HepG2 (cell line): ENCODE data around the gene PXMP4. TPM values are rescaled to one million over a fixed set of nuclear protein-coding genes. Genes with fewer than 3 reads are reported as not detected.

Source experiments
- ADNP ChIP-seq: sonication (generic); formaldehyde crosslinking; IDR thresholded peaks from 2 replicates; pipeline ENCODE4 v1.4.0; 2020; ENCODE audit warnings: missing genetic modification reagents
- ARNTL ChIP-seq: sonication (generic); formaldehyde crosslinking; IDR thresholded peaks from 2 replicates; pipeline ENCODE4 v1.4.0; 2020; ENCODE audit warnings: mild to moderate bottlenecking, missing genetic modification reagents
- FOXA3 ChIP-seq: IDR thresholded peaks from 2 replicates; pipeline ENCODE4 v1.6.1; 2016; ENCODE audit warnings: missing genetic modification reagents, missing compliant biosample characterization
- MEIS1 ChIP-seq: sonication (generic); formaldehyde crosslinking; IDR thresholded peaks from 2 replicates; pipeline ENCODE4 v1.9.0; 2021; ENCODE audit warnings: mild to moderate bottlenecking, missing genetic modification reagents, moderate library complexity, borderline replicate concordance
- ZNF768 ChIP-seq: sonication (generic); formaldehyde crosslinking; IDR thresholded peaks from 2 replicates; pipeline ENCODE4 v1.4.0; 2020; ENCODE audit warnings: missing genetic modification reagents
- polyA plus RNA-seq, 8 experiments: library from polyadenylated mRNA; depleted of rRNA in 3 of 8; stranded (reverse) in 7 of 8; unstranded in 1 of 8; fragments of >200 nt; fragmentation: Illumina TruSeq in 4 of 8; extraction: Trizol in 4 of 8; gene quantifications; 2 replicates each; pipeline versions ENCODE4 v1.2.1 to v1.2.3, GENCODE V29; 2011 to 2016; ENCODE audit warnings: low read depth in 4 of 8, missing spikeins in 1 of 8, mixed read lengths in 1 of 8; ENCODE audit not compliant: insufficient read depth in 1 of 8
- total RNA-seq, 5 experiments: library from RNA; depleted of rRNA; stranded (reverse); fragments of >200 nt; fragmentation: Illumina TruSeq; extraction: Trizol; gene quantifications; 2 replicates each; pipeline ENCODE4 v1.2.3, GENCODE V29; 2016; ENCODE audit warnings: low read depth in 1 of 5
- TF ChIP-seq, protein P1 (sequence below): sonication (generic); formaldehyde crosslinking; IDR thresholded peaks from 2 replicates; pipeline ENCODE4 v1.5.0; 2020; ENCODE audit warnings: mild to moderate bottlenecking, missing genetic modification reagents, borderline replicate concordance
- TF ChIP-seq, protein P2 (sequence below): sonication (generic); formaldehyde crosslinking; IDR thresholded peaks from 2 replicates; pipeline ENCODE4 v1.8.0; 2022; ENCODE audit warnings: missing genetic modification reagents, mild to moderate bottlenecking, moderate library complexity, borderline replicate concordance
- TF ChIP-seq, protein P3 (sequence below): sonication (generic); formaldehyde crosslinking; IDR thresholded peaks from 2 replicates; pipeline ENCODE4 v1.4.0; 2020; ENCODE audit warnings: missing genetic modification reagents, borderline replicate concordance
- TF ChIP-seq, protein P4 (sequence below): sonication (generic); formaldehyde crosslinking; conservative IDR thresholded peaks from 2 replicates; pipeline ENCODE4 v1.8.0; 2022; ENCODE audit warnings: mild to moderate bottlenecking, moderate library complexity, missing genetic modification reagents

The PXMP4 gene
- total and polyA plus RNA-seq, 2 of the 13 experiments (the other 11 are each of a cell fraction or from before 2014, with no cell fraction given) = not detected

DNA sequence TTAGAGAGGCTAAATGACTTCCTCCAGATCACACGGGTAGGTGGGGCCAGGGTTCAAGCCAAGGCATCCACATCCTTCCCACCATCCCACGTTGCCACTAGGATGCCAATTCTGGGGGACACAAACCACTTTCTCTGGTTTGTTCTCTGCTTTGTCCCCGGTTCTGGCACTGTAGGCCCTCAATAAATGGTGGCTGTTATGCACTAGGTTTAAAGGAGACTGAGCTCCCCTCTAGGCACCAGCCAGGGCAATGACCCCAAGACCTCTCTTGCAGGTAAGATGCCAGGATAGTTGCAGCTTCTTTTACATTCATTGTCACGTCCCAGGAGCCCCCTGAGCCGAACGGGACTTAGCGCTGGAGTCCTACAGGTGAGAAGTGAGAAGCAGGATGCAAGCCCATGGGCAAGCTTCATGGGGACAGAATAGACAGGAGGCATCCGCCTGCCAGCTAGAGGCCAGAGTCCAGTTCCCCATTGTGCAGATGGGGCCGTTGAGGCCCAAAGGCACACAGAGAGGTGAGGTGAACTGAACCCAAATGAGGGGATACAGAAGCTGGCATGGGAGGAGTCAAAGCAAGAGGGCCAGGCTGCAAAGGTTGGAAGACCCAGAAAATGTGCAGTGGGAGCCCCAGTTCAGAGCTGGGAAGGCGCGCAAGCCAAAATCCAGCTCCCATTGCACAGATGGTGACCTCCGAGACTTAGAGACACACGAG is 677 bp downstream of the PXMP4 start (continued):
- TF ChIP-seq MEIS1 (CRISPR knock-in tag) (0 out of 2 replicates have a peak, but pooled peaks have one; percentile 24), ZNF768 (CRISPR knock-in tag) (peak; percentile 88), ADNP (CRISPR knock-in tag) (peak; percentile 75; the same call in 1 of the 2 replicates), FOXA3 (CRISPR knock-in tag) (no peak), ARNTL (CRISPR knock-in tag) (peak; percentile 41; the same call in 1 of the 2 replicates)
- TF ChIP-seq, protein P1, sequence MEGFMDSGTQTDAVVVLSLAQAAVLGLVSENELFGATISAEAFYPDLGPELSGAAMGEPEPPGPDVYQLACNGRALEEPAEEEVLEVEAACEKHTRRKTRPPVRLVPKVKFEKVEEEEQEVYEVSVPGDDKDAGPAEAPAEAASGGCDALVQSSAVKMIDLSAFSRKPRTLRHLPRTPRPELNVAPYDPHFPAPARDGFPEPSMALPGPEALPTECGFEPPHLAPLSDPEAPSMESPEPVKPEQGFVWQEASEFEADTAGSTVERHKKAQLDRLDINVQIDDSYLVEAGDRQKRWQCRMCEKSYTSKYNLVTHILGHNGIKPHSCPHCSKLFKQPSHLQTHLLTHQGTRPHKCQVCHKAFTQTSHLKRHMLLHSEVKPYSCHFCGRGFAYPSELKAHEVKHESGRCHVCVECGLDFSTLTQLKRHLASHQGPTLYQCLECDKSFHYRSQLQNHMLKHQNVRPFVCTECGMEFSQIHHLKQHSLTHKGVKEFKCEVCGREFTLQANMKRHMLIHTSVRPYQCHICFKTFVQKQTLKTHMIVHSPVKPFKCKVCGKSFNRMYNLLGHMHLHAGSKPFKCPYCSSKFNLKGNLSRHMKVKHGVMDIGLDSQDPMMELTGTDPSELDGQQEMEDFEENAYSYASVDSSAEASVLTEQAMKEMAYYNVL = peak; percentile 39; the same call in 1 of the 2 replicates
- TF ChIP-seq, protein P2, sequence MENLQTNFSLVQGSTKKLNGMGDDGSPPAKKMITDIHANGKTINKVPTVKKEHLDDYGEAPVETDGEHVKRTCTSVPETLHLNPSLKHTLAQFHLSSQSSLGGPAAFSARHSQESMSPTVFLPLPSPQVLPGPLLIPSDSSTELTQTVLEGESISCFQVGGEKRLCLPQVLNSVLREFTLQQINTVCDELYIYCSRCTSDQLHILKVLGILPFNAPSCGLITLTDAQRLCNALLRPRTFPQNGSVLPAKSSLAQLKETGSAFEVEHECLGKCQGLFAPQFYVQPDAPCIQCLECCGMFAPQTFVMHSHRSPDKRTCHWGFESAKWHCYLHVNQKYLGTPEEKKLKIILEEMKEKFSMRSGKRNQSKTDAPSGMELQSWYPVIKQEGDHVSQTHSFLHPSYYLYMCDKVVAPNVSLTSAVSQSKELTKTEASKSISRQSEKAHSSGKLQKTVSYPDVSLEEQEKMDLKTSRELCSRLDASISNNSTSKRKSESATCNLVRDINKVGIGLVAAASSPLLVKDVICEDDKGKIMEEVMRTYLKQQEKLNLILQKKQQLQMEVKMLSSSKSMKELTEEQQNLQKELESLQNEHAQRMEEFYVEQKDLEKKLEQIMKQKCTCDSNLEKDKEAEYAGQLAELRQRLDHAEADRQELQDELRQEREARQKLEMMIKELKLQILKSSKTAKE = no peak
- TF ChIP-seq, protein P3, sequence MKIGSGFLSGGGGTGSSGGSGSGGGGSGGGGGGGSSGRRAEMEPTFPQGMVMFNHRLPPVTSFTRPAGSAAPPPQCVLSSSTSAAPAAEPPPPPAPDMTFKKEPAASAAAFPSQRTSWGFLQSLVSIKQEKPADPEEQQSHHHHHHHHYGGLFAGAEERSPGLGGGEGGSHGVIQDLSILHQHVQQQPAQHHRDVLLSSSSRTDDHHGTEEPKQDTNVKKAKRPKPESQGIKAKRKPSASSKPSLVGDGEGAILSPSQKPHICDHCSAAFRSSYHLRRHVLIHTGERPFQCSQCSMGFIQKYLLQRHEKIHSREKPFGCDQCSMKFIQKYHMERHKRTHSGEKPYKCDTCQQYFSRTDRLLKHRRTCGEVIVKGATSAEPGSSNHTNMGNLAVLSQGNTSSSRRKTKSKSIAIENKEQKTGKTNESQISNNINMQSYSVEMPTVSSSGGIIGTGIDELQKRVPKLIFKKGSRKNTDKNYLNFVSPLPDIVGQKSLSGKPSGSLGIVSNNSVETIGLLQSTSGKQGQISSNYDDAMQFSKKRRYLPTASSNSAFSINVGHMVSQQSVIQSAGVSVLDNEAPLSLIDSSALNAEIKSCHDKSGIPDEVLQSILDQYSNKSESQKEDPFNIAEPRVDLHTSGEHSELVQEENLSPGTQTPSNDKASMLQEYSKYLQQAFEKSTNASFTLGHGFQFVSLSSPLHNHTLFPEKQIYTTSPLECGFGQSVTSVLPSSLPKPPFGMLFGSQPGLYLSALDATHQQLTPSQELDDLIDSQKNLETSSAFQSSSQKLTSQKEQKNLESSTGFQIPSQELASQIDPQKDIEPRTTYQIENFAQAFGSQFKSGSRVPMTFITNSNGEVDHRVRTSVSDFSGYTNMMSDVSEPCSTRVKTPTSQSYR (CRISPR knock-in tag) = 0 out of 2 replicates have a peak, but pooled peaks have one; percentile 18
- TF ChIP-seq, protein P4, sequence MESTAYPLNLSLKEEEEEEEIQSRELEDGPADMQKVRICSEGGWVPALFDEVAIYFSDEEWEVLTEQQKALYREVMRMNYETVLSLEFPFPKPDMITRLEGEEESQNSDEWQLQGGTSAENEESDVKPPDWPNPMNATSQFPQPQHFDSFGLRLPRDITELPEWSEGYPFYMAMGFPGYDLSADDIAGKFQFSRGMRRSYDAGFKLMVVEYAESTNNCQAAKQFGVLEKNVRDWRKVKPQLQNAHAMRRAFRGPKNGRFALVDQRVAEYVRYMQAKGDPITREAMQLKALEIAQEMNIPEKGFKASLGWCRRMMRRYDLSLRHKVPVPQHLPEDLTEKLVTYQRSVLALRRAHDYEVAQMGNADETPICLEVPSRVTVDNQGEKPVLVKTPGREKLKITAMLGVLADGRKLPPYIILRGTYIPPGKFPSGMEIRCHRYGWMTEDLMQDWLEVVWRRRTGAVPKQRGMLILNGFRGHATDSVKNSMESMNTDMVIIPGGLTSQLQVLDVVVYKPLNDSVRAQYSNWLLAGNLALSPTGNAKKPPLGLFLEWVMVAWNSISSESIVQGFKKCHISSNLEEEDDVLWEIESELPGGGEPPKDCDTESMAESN (CRISPR knock-in tag) = 0 out of 2 replicates have a peak, but pooled peaks have one; percentile 42
